Endothelial cell of umbilical vein (primary cell): ENCODE results near the gene NACA2.

Experiments
- FOS ChIP-seq: IDR thresholded peaks from 2 replicates; pipeline ENCODE4 v1.6.1; 2011; ENCODE audit warnings: mild to moderate bottlenecking, low read length, moderate library complexity, borderline replicate concordance; ENCODE audit not compliant: insufficient read depth
- GATA2 ChIP-seq: IDR thresholded peaks from 2 replicates; pipeline ENCODE4 v1.7.0; 2011; ENCODE audit warnings: low read depth, mild to moderate bottlenecking, moderate library complexity, mixed read lengths, low read length; ENCODE audit not compliant: insufficient read length, insufficient read depth
- POLR2A ChIP-seq: IDR thresholded peaks from 2 replicates; pipeline ENCODE4 v1.6.1; 2012; ENCODE audit warnings: low read depth, mild to moderate bottlenecking, control low read depth, low read length
- POLR2AphosphoS5 ChIP-seq: IDR thresholded peaks from 2 replicates; pipeline ENCODE4 v1.6.1; 2012; ENCODE audit warnings: low read depth, mild to moderate bottlenecking, control low read depth, low read length, moderate library complexity; ENCODE audit not compliant: insufficient read depth
- TF ChIP-seq, protein P1 (sequence below), 2 donors: IDR thresholded peaks; 1 replicate in 1 of 2; 2 replicates in 1 of 2; pipeline ENCODE4 v1.5.1; 2011; ENCODE audit warnings: low read length in 2 of 2, mild to moderate bottlenecking in 2 of 2, moderate library complexity in 2 of 2, control low read depth in 1 of 2, inconsistent platforms in 1 of 2, low read depth in 1 of 2; ENCODE audit not compliant: insufficient read depth in 1 of 2; ENCODE audit errors: extremely low read depth in 1 of 2

DNA sequence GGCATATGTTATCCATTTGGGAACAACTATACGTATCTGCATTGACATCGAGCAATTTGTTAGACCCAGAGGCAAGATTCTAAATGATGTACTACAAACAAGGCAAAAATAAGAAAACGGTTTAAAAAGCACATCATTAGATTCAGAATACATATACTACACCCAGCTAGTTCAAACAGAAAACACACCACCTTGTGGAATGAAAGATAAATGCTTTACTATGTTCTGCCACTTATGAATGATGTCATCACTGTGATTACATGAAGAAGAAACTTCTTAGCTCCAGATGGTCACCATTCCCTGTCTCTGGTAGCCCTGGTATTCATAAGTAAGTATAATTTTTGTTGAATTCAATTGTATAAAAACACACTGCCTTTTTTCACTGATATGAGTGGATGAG is 7.8 kb downstream of the NACA2 start:
- TF ChIP-seq, protein P1, sequence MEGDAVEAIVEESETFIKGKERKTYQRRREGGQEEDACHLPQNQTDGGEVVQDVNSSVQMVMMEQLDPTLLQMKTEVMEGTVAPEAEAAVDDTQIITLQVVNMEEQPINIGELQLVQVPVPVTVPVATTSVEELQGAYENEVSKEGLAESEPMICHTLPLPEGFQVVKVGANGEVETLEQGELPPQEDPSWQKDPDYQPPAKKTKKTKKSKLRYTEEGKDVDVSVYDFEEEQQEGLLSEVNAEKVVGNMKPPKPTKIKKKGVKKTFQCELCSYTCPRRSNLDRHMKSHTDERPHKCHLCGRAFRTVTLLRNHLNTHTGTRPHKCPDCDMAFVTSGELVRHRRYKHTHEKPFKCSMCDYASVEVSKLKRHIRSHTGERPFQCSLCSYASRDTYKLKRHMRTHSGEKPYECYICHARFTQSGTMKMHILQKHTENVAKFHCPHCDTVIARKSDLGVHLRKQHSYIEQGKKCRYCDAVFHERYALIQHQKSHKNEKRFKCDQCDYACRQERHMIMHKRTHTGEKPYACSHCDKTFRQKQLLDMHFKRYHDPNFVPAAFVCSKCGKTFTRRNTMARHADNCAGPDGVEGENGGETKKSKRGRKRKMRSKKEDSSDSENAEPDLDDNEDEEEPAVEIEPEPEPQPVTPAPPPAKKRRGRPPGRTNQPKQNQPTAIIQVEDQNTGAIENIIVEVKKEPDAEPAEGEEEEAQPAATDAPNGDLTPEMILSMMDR (IDR thresholded peaks at IDR 0.05; ENCODE audit: extremely low read depth in 1 of 2, insufficient read depth in 1 of 2, low read depth in 1 of 2, low read length in 2 of 2) = peak; percentile 11 to 25
- TF ChIP-seq POLR2A (no peak), POLR2AphosphoS5 (no peak), GATA2 (no peak), FOS (no peak)
